HG03432 (cell line): ENCODE measurements around the gene ZNF436.
A peak's percentile ranks its signal among the peaks of the same experiment; 100 is the strongest.

ENCODE experiments used
- ATAC-seq: cut with Tn5 transposase; IDR thresholded peaks from one replicate; pipeline ENCODE4 v1.9.1; 2021; ENCODE audit warnings: mild to moderate bottlenecking, moderate library complexity; ENCODE audit not compliant: unreplicated experiment

The ZNF436 gene

GRCh38 chr1:23367791-23368561, 1.7 kb downstream of the ZNF436 start:
- peak; percentile 89 for ATAC-seq

GRCh38 chr1:23367451-23367790, 2.2 kb downstream of the ZNF436 start:
- no peak for ATAC-seq

- no peak for ATAC-seq
Measured at GRCh38 chr1:23366598-23366997, 3.0 kb downstream of the ZNF436 start.

GRCh38 chr1:23366146-23366545, 3.5 kb downstream of the ZNF436 start:
- ATAC-seq: no peak

- no peak for ATAC-seq
Measured at GRCh38 chr1:23362218-23362713, 7.4 kb downstream of the ZNF436 start.

GRCh38 chr1:23358310-23358875, 11.2 kb downstream of the ZNF436 start:
- ATAC-seq: no peak

- ATAC-seq: no peak
Measured at GRCh38 chr1:23357138-23357908, 12.3 kb downstream of the ZNF436 start.

GRCh38 chr1:23356471-23357137, 13.0 kb downstream of the ZNF436 start:
- no peak for ATAC-seq

GRCh38 chr1:23354245-23354644, 15.4 kb downstream of the ZNF436 start:
- no peak for ATAC-seq

- ATAC-seq: no peak
Measured at GRCh38 chr1:23352096-23352695, 17.4 kb downstream of the ZNF436 start.

- ATAC-seq: no peak
Measured at GRCh38 chr1:23345920-23346319, 23.7 kb downstream of the ZNF436 start.

GRCh38 chr1:23344987-23345472, 24.6 kb downstream of the ZNF436 start:
- no peak for ATAC-seq

GRCh38 chr1:23344111-23344986, 25.3 kb downstream of the ZNF436 start, which contains the start of gene HNRNPR:
Gene HNRNPR (minus strand): TSS chr1:23344284. CDS start chr1:23341008, 3,276 bp downstream.
- peak; percentile 96 for ATAC-seq

- ATAC-seq: peak; percentile 17
Measured at GRCh38 chr1:23343221-23344110, 26.2 kb downstream of the ZNF436 start.

- no peak for ATAC-seq
Measured at GRCh38 chr1:23341931-23342692, 27.5 kb downstream of the ZNF436 start.

GRCh38 chr1:23339632-23340031, 30.0 kb downstream of the ZNF436 start:
- ATAC-seq: no peak

- ATAC-seq: no peak
Measured at GRCh38 chr1:23337869-23338268, 31.8 kb downstream of the ZNF436 start.

GRCh38 chr1:23331713-23332112, 37.9 kb downstream of the ZNF436 start:
- ATAC-seq: no peak
